ENCODE measurements around the gene LPIN2. TPM values are rescaled to one million over a fixed set of nuclear protein-coding genes. Genes with fewer than 3 reads are reported as not detected.
"Not testable (repeated sequence)": the region's sequence is repeated elsewhere in the genome, so short reads cannot be mapped to it uniquely, and the experiment has no call there.

Gene LPIN2, protein sequence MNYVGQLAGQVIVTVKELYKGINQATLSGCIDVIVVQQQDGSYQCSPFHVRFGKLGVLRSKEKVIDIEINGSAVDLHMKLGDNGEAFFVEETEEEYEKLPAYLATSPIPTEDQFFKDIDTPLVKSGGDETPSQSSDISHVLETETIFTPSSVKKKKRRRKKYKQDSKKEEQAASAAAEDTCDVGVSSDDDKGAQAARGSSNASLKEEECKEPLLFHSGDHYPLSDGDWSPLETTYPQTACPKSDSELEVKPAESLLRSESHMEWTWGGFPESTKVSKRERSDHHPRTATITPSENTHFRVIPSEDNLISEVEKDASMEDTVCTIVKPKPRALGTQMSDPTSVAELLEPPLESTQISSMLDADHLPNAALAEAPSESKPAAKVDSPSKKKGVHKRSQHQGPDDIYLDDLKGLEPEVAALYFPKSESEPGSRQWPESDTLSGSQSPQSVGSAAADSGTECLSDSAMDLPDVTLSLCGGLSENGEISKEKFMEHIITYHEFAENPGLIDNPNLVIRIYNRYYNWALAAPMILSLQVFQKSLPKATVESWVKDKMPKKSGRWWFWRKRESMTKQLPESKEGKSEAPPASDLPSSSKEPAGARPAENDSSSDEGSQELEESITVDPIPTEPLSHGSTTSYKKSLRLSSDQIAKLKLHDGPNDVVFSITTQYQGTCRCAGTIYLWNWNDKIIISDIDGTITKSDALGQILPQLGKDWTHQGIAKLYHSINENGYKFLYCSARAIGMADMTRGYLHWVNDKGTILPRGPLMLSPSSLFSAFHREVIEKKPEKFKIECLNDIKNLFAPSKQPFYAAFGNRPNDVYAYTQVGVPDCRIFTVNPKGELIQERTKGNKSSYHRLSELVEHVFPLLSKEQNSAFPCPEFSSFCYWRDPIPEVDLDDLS
- total RNA-seq, result 9.9 TPM
- long read RNA-seq, partial matches to known transcripts, result 2 of 4 reads
- long read RNA-seq, other reads (novel, unspliced or antisense), result 2 of 4 reads

DNA sequence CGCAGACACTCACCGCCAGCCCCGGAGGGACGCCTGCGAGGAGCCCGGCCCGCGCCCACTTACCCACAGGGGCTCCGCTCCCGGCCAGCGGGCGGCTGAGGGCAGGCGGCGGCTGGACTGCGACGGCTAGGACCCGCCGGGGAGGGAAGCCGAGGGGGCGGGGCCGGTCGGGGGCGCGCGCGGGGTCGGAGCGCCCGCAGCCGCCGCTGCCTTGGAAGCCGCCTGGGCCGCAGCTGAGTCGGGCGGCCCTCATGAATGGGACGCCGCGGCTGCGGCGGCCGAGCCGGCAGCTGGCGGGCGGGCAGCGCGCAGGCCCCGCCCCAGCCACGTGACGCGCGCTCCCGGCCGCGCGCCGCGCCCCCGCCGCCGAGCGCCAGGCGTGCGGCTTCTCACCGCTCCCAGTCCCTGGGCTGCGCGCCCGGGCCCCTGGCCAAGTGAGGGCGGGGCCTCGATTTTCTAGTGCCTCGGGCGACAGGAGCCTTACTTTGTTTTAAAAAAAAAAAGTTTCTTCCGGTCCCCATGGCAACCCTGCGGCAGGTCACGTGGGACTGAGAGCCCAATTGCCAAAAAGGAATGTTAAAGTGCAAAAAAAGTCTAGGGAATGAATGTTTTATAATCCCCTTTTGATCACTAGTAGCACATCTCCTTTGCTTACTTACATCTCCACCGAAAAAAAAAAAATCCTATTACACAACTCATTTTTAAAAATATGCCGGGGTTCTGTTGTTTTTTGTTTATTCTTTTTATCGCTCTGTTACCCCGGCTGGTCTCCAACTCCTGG, at the start of gene LPIN2:
TSS of gene LPIN2 (minus strand) at position 121 of the 781 bp plus-strand sequence. CDS start 52,304 bp downstream, outside the sequence.
- intact Hi-C loops (cut with DNase I), result loop anchor here (2.0 to 5.0 kb wide), 4 partner anchors 14 to 234 kb away; partner anchors contain the start of gene MYL12A
- peak; percentile 91 for ATAC-seq
- peak; percentile 100 for DNase-seq (ENCODE audit: missing footprints)

DNA sequence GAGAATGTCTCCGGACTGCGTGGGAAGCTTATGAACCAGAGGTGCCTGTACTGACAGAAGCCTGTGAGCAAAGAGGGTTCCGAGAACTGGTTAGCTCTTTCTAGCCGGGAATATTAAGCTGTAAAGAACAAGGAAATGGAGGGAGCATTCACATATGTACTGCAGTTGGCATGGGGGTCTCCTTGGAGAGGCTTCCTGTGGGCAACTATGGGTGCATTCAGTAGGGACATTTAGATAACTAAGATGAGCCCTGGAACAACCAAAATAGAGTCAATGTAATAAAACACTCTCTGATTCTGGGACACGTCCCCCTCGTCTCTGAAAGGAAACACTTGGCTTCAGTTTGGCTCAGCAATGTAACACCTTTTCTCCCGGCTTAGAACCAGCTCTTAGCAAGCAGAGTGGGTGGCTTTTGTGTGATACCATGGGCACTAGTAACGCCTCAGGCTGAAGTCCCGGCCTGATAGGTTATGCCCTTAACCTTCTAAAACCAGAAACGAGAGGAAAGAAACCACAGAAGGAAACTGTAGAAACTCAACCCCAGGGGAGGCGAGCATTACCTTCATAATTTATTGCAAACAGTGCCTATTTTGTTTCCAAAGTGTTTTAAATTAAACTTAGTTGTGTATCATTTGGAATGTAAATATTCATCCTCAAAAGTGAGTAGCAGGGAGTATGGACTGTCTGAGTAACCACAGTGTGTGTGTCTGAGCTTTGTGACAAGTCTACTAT, 48.8 kb upstream of the LPIN2 start:
- DNase-seq (ENCODE audit: missing footprints) (no peak), ATAC-seq (no peak)
- intact Hi-C loops (cut with DNase I), result loop anchor here (1.0 to 5.0 kb wide), 2 partner anchors 49 to 128 kb away; partner anchors contain the start of gene LPIN2

DNA sequence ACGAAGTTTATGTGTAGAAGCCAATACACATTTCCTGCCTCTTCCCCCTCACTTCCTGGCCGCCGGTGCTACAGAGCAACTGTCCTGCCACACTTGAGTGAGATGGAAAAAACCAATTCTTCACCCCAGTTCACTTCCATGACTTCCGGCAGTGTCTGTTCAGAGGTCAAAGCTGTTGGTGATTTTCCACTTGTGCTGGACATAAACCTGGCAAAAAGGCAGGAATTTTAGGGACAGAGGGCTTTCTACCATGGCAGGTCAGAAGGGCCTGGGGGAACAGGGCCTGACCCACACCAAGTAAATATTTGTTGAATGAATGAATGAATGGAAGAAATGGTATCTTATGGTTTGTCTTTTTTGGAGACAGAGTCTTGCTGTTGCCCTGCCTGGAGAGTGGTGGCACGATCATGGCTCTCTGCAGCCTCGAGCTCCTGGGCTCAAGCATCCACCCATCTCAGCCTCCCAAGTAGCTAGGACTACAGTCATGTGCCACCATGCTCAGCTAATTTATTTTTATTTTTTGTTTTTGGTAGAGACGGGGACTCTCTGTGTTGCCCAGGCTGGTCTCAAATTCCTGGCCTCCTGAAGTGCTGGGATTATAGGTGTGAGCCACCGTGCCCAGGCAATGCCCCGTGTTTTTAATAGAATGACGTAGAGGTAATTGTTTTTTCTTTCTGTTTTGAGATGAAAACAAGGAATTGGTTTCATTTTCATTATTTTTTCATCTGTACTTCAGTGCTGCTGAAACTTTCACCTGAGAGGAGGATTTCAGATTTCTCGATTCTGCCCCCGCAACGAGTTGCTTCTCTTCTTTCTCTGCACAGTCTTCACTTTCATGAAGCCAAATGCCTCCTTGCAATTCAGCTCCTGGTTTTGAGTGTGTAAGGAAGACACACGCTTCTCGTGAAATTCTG, 48.0 kb upstream of the LPIN2 start:
- ATAC-seq (no peak), DNase-seq (ENCODE audit: missing footprints) (no peak)
- intact Hi-C loops (cut with DNase I), result loop anchor here (5.0 kb wide), 1 partner anchor 49 kb away; the partner anchor contains the start of gene LPIN2

DNA sequence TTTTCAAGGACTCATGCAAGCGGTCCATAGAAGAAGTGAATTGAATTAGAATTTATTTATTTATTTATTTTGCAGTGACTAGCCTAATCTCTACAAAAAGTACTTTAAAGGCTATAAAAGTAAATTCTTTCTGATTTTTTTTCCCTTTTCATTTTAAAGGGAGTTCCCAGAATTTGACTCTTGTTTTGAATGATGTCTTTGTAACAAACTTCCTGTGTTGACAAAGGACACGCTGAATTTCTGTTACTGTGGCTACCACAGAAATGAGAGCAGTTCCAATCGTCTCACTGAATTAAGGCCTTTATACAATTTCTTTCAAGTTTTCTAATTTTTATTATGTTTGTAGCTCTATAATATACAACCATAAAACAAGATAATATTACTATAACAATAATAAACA, 46.3 kb upstream of the LPIN2 start:
- intact Hi-C loops (cut with DNase I), result no loop called here
- DNase-seq (ENCODE audit: missing footprints) (no peak), ATAC-seq (no peak)

DNA sequence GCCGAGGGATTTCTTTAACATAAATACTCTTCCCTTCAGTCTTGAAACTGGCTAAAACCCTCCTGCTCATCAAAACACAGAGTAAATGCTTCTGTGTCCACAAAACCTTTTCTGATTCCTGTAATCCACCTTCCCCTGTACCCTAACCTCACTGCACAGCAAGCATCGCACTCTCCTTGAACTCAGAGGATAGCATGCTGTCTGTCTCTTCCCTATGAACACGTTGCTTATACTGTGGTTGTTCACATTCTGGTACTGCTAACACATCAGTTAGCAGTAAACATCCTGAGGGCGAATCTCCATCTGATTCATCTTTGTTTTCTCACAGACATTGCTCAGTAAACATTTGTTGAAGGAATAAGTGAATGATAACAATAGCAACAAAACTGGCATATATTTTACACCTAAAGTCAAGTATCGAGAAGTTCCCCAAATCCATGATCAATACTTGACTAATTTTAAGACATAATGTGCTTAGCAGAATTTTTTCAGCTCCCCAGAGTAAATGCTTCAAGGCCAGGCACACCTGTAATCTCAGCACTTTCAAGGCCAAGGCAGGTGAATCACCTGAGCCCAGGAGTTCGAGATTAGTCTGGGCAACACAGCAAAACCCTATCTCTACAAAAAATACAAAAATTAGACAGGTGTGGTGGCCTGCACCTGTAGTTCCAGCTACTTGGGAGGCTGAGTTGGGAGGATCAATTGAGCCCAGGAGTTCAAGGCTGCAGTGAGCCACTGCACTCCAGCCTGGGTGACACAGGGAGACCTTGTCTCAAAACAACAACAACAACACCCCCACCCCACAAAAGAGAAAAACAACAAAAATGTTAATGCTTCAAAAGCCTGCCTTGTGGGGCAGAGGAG, 45.6 kb upstream of the LPIN2 start:
- intact Hi-C loops (cut with DNase I), result no loop called here
- ATAC-seq (no peak), DNase-seq (ENCODE audit: missing footprints) (no peak)

DNA sequence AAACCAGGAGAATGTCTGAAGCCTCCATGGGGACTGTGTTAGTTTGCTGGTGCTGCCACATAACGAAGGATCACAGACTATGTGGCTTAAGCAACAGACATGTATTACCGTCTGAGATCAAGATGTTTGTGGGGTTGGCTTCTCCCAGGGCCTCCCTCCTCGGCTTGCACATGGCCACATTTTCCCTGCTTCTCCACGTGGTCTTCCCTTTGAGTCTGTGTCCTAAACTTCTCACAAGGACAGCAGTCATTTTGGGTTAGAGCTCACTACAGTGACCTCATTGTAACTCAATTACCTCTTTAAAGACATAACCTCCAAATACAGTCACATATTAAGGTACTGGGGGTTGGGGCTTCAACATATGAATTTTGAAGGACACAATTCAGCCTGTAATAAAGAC, 44.6 kb upstream of the LPIN2 start:
- intact Hi-C loops (cut with DNase I), result no loop called here
- ATAC-seq, result no peak
- DNase-seq (ENCODE audit: missing footprints), result no peak

DNA sequence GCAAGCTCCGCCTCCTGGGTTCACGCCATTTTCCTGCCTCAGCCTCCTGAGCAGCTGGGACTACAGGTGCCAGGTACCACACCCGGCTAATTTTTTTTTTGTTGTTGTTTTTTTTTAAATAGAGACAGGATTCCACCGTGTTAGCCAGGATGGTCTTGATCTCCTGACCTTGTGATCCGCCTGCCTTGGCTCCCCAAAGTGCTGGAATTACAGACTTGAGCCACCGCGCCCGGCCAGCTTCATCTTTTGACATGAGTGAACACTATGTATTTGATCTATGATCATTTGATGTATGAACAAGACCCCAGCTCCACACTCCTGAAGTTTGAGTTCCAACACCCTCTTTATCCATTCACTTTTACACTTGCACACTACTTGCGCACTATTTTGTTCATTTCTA, 43.4 kb upstream of the LPIN2 start:
- ATAC-seq, result no peak
- no peak for DNase-seq (ENCODE audit: missing footprints)
- intact Hi-C loops (cut with DNase I), result no loop called here

DNA sequence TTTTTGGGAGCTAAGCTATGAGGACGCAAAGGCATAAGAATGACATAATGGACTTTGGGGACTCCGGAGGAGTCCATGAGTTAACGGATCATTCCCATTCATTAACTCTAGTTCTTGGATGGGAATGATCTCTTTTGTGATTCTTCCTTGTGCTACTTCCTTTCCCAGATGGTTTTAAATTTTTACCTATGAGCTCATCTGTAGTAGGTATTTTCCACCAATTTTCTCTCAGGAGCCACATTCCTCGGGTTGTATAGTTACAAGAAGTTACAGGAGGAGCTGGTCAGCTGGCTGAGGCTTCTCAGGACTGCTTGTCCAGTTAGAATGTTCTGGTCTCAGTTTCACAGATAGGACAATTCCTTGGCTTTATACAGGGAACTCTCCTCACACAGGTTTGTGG, 42.9 kb upstream of the LPIN2 start:
- intact Hi-C loops (cut with DNase I), result no loop called here
- DNase-seq (ENCODE audit: missing footprints) (no peak), ATAC-seq (no peak)

DNA sequence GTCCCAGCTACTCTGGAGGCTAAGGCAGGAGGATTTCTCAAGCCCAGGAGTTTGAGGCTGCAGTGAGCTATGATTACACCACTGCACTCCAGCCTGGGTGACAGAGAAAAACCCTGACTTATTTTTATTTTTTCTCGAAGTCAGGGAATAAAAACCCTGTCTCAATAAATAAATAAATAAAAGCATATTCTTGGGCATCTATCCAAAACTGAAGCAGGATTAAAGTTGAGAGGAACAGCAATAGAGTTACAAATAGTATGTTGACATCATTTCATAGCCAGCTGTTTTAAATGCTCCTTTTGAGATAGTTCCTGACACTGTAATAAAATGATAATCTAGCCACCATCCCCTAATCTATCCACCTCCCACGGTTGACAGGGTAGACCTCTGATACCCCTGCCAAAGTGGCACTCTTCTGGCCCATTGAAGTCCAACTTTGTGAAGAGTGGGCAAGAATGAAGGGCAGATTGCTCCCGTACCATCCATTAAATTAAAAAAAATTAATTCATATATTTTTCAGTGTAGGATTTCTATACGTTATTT, 42.3 kb upstream of the LPIN2 start:
- intact Hi-C loops (cut with DNase I), result no loop called here
- DNase-seq (ENCODE audit: missing footprints) (no peak), ATAC-seq (no peak)

DNA sequence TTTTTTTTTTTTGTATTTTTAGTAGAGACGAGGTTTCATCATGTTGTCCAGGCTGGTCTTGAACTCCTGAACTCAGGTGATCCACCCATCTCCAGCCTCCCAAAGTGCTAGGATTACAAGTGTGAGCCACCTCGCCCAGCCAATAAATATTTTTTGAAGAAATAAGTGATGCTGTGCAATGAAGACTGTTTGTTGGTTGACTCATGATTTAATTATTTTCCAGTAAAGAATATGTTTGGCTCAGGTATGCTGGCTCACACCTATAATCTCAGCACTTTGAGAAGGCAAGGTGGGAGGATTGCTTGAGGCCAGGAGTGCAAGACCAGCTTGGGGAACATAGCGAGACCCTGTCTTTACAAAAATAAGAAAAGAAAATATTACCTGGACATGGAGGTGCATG, 41.8 kb upstream of the LPIN2 start:
- intact Hi-C loops (cut with DNase I), result no loop called here
- ATAC-seq, result no peak
- no peak for DNase-seq (ENCODE audit: missing footprints)

DNA sequence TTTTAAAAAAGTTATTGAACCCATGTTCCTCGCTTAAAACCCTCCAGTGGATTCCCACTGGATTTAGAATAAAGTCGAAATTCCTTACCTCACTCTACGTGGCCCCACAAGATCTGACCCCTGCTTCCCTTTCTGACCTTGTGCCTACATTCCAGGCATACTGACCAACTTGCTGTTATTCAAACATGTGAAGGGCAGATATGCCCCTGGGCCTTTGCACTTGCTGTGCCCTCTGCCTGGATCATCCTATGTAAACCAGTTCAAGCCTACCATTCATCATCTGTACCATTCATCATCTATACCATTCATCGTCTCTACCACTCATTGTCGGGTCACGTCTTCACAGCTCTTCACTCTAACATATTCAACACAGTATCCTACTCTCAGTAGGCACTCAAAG, 41.3 kb upstream of the LPIN2 start:
- ATAC-seq (no peak), DNase-seq (ENCODE audit: missing footprints) (no peak)
- intact Hi-C loops (cut with DNase I), result no loop called here

DNA sequence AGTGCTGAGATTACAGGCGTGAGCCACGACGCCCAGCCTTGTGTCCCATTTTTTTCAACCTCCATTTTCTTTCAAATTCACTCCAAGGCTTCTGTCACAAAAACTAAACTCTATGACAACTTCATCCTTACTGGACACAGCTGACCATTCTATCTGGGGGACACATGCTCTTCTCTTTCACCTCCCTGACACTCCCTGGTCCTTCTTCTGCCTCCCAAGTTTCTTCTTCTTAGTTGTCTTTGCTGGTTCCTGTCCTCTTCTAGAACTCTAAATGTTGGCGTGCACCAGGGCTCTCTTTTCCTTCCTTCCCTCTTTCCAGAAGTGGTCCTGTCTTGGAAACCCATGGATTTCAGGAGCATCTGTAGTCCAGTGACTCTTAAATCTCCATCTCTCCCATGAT, 40.1 kb upstream of the LPIN2 start:
- ATAC-seq, result no peak
- intact Hi-C loops (cut with DNase I), result no loop called here

DNA sequence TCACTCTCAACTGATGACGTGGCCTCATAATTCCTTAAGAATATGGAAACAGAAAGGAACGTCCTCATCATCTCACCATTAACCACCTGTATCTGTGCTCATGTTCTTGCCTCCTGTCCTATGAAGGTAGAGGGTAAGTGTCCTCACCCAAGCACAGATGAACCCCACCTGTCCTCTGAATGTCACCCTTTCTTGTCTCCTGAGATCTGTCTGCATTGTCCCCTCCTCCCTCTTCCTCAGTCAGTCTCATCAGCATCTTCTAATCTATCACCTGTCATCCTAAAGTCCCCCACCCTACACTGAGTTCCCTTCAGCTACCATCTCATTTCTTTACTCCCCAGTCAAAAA, 39.4 kb upstream of the LPIN2 start:
- no peak for ATAC-seq
- intact Hi-C loops (cut with DNase I), result no loop called here
- DNase-seq (ENCODE audit: missing footprints), result no peak

More for the DNA sequence above, 40.1 kb upstream of the LPIN2 start:
- DNase-seq (ENCODE audit: missing footprints), result no peak

DNA sequence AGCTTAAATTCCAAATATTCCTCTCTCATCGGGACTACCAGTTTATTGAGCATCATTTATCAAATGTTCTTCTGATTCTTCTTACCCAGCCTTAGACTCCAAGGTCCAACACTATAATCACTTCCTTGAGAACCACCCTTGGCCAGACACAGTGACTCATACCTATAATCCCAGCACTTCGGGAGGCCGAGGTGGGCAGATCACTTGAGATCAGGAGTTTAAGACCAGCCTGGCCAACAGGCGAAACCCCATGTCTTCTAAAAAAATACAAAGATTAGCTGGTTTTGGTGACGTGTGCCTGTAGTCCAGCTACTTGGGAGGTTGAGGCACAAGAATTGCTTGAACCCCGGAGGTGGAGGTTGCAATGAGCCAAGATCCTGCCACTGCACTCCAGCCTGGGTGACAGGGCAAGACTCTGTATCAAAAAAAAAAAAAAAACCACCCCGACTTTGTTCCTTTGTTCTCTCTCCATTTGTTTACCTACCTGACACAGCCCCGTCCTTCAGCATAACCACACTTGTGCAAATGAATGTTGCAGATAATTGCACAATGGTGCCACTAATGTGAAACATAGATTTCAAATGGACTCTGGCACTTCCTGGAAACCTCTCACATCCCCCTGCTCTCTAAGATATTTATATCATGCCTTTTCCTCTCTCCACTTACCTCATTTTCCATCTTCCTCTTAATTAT, 38.9 kb upstream of the LPIN2 start:
- intact Hi-C loops (cut with DNase I), result no loop called here
- DNase-seq (ENCODE audit: missing footprints) (no peak), ATAC-seq (no peak)

DNA sequence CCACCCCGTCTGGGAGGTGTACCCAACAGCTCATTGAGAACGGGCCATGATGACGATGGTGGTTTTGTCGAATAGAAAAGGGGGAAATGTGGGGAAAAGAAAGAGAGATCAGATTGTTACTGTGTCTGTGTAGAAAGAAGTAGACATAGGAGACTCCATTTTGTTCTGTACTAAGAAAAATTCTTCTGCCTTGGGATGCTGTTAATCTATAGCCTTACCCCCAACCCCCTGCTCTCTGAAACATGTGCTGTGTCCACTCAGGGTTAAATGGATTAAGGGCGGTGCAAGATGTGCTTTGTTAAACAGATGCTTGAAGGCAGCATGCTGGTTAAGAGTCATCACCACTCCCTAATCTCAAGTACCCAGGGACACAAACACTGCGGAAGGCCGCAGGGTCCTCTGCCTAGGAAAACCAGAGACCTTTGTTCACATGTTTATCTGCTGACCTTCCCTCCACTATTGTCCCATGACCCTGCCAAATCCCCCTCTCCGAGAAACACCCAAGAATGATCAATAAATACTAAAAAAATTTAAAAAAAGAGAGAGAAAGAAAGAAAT, 37.0 kb upstream of the LPIN2 start:
- intact Hi-C loops (cut with DNase I); ATAC-seq; DNase-seq (ENCODE audit: missing footprints): not testable (repeated sequence)
